HG03558 (cell line): ENCODE results near the gene LRRC27.

ENCODE experiments used
- ATAC-seq: cut with Tn5 transposase; IDR thresholded peaks from one replicate; pipeline ENCODE4 v1.9.1; 2021; ENCODE audit warnings: moderate number of reproducible peaks; ENCODE audit not compliant: unreplicated experiment; ENCODE audit errors: extremely low read depth

Gene LRRC27

GRCh38 chr10:132397036-132397541, 65.1 kb downstream of the LRRC27 start, which contains the start of gene PWWP2B:
Gene PWWP2B, plus strand, starts transcription at chr10:132397200. Its CDS starts 27 bp downstream, at chr10:132397227.
- ATAC-seq, result no peak

GRCh38 chr10:132397671-132398565, 65.9 kb downstream of the LRRC27 start:
- no peak for ATAC-seq

GRCh38 chr10:132398566-132398991, 66.6 kb downstream of the LRRC27 start:
- no peak for ATAC-seq

- ATAC-seq, result no peak
These were observed 67.4 kb downstream of the LRRC27 start for GRCh38 chr10:132399117-132400035.

GRCh38 chr10:132400041-132400546, 68.1 kb downstream of the LRRC27 start:
- ATAC-seq, result no peak

GRCh38 chr10:132400547-132401151, 68.7 kb downstream of the LRRC27 start:
- ATAC-seq, result no peak

- no peak for ATAC-seq
These were observed 69.6 kb downstream of the LRRC27 start for GRCh38 chr10:132401401-132402118.

- no peak for ATAC-seq
These were observed 70.8 kb downstream of the LRRC27 start for GRCh38 chr10:132402781-132403241.

GRCh38 chr10:132403511-132404168, 71.6 kb downstream of the LRRC27 start:
- no peak for ATAC-seq

- no peak for ATAC-seq
These were observed 72.3 kb downstream of the LRRC27 start for GRCh38 chr10:132404169-132404880.

GRCh38 chr10:132404911-132405462, 73.0 kb downstream of the LRRC27 start:
- ATAC-seq, result no peak

GRCh38 chr10:132405463-132405991, 73.5 kb downstream of the LRRC27 start:
- no peak for ATAC-seq

- no peak for ATAC-seq
These were observed 74.2 kb downstream of the LRRC27 start for GRCh38 chr10:132406181-132406580.

- ATAC-seq, result no peak
These were observed 74.8 kb downstream of the LRRC27 start for GRCh38 chr10:132406750-132407149.

- ATAC-seq, result no peak
These were observed 75.3 kb downstream of the LRRC27 start for GRCh38 chr10:132407243-132407746.

- no peak for ATAC-seq
These were observed 75.9 kb downstream of the LRRC27 start for GRCh38 chr10:132407846-132408278.

- ATAC-seq, result no peak
These were observed 76.4 kb downstream of the LRRC27 start for GRCh38 chr10:132408367-132408781.
